HG03060 (cell line): ENCODE data around the gene BHLHE40.
A peak's percentile ranks its signal among the peaks of the same experiment; 100 is the strongest.

Experiments used
- ATAC-seq: cut with Tn5 transposase; IDR thresholded peaks from one replicate; pipeline ENCODE4 v1.9.1; 2021; ENCODE audit warnings: low read depth, moderate number of reproducible peaks; ENCODE audit not compliant: unreplicated experiment

The BHLHE40 gene

DNA sequence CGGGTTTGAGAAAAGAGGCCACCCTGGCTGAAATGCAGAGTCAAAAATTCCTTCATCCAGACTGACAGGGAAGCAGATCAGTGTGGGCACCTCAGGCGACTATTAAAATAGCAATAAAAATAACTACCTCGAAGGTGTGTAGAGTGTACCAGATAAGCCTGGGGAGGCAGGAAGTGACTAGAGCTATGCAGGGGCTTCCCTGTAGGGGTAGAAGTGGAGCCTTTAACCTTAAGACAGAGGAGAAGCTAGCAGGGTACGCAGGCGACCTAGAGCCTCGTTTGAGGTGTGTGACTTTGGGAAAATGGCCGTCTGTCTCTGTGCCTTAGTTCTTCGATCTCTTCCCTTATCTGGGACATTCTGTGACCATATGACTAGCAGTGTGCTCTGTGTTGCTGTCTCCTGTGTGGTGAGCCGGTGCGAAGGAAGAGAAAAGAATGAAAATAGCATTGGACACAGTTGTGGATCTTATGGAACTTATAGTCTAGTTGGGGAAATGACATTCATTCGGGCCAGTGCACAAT, 17.6 kb downstream of the BHLHE40 start:
- ATAC-seq, result no peak

DNA sequence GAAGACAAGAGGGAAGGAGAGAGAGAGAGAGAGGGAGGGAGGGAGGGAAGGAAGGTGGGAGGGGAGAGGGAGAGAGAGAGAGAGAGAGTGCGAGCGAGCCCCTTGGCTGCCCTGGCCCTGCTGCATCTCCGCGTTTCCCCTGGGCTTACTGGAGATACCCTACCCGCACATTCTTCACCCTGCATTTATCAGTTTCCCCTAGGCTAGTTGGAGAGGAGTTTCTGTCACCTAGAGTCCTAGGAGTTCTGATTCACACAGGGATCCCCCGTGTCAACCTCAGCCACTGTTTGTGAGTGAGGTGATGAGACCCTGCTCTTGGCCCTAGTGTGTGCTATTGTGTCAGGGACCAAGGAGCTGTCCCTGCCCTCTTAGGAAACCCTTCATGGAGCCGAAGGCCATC, 18.7 kb downstream of the BHLHE40 start:
- ATAC-seq, result no peak

DNA sequence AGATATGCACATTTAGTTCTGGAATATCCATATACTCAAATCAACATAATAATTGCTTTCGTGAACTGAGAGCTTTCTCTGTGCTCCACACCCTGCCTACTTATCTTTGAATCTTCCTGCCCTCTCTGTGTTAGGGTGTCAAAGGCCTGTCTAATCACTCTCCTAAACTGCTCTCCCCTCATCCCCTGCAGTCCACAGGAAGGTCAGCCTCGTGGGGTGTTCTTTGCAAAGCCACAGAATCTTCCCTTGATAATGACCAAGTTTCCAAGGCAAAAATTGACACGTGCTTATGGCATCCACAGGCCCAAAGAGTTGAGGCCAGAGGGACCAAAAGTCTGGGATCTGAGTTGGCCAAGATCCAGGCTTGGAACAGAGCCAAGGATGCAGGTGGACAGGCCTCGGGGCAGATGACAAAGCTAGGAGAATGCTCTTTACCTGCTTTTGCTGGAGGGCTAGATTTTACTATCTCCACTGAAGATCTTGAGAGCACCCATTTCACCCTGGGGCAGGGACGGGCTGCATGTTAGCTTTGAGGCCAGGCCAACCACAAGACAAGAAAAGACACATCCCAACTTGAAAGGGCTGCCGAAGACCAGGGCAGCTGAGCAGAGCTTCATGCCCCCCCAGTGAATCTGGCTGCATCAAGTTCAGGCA, 20.4 kb downstream of the BHLHE40 start:
- ATAC-seq, result no peak

DNA sequence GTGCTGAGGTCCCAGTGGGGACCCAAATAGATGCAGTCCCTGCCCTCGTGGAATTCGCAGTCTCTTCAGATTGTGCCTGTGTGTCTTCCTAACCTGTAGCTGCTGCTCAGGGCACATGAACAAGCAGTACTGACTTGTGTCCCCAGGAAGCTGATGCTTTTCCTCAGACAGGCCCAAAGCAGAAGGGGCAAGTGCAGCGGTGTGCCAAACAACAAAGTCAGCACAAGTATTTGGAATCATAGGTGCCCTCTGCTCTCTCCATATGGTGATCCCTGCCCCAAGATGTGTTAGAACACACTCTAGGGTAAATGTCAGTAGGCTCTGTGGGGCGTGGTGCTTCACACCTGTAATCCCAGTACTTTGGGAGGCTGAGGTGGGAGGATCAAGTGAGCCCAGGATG, 21.9 kb downstream of the BHLHE40 start:
- ATAC-seq, result no peak

DNA sequence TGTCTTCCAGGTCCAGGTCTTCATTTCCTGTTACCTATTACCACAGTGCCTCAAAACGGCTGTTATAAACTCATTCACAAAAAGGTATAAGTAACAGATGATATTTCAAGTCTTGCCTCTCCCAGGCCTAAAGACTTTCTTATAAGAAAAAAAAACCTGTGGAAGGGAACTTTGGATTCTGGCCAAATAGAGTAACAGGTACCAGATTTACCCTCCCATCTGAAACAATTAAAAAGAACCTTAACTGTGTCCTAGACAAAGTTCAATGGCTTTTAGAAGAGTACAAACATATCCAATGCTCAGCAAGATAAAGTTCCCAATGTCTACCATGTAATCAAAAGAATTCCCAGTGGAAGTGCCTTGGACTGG, 22.6 kb downstream of the BHLHE40 start:
- no peak for ATAC-seq

DNA sequence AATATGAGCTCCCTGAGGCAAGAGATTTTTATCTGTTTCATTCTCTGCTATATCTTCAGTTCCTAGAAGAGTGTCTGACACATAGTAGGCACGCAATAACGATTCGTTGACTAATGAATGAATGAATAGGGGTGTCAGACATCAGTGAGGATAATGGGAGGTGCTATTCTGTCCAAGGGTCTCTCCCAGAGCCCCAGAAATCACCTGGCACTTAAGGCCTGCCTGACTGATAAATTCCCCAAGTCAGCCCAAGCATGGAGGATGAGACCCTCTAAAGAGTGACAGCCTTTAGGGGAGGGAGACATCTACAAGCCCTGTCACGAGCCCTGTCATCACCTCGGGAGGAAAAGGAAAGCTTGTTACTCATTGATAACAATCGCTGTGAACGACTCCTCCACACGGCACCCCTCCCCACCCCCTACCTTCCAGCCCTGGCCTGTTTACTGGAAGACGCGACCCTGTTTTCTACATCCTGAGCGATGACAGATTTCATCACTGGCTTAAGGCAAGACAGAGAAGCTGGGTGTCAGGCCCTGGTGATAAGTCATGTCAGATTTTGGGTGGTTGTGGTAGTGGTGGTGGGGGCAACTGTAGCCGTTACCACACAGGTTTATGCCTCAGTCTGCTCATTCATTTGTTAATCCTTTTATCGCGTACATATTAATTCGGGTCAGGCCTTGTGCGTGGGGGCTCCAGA, 23.1 kb downstream of the BHLHE40 start:
- no peak for ATAC-seq

DNA sequence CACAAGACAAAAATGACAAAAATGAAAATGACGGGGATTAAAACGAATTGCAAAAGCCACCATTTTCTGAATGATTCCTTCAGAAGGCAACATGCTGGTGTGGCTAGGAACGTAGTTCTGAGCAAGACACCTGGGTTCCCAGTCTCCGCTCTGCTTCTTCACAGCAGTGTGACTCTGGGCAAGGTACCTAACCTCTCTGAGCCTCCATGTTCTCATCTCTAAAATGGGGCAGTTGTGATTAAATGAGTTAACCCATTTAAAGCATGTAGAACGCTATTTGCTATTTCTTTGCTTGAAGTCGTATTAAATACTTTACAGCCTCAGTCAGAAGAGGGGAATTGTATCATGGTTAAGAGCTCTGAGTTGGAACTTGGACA, 23.6 kb downstream of the BHLHE40 start:
- ATAC-seq, result no peak

DNA sequence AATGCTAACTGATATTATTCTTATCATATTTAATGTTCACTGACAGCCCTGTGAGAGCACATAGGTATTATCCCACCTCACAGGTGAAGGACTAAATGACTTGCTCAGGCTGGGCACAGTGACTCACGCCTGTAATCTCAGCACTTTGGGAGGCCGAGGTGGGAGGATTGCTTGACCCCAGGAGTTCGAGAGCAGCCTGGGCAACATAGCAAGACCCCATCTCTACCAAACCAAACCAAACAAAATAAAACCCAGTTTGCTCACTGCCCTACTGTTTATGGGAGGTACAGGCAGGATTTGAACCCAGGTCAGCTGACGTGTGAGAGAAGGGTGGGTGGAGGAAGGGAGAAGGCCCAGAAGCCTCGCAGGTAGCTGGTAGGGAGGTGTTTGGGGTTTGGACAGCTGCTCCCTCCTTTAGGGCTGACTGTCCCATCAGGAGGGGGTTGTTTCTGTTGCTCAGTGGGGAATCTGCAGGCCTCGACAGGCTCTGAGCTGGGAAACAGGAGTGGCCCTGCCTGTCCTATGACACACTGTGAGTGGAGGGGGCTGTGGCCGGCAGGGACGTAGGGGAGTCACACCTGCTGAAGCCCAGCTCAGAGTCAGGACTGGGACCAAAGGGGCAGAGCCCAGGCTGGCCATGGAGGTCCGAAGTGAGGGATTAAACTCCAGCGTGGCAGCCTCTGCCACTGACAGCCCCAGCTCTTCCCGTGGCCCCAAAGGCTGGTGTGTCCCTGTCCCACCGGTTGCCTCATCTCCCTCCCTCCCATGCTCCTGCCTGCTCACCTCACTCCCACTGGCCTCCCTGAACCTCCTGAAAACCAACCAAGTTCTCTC, 25.3 kb downstream of the BHLHE40 start:
- no peak for ATAC-seq

DNA sequence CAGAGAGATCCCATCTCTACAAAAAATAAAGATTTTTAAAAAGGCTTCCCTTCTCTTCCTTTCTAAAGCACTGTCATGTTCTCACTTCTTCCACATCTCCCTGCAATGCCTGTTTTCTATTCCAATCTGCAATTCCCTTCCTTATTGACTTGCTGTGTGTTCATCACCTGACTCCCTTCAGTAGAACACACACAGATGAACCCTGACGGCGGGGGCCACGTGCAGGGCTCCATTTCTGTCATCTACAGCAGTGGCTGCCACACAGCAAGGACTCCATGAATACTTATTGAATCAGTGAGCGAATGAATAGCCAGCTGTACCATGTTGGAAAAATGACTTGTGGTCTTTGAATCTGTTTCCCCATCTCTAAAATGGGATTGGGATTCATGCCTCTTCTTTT, 26.1 kb downstream of the BHLHE40 start:
- ATAC-seq, result no peak

DNA sequence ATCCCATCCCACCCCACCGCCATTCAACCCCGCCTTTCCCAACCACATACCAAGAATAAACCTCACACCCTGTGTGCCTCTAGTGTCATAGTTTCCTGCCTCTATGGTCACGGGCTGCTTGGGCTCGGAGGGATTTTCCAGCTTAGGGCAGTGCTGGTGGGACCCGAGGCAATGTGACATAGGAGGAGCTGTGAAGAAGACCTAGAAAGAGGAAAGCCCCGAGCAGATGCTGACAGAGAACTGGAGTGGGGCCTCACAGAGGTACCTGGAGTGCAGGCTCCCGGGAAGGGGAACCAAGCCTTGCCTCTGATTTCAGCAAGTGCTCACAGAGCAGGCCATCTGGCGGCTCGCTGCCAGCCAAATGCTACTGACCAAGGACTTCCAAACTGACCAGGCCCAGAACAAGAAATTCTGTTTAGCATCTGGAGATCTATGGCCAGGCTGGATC, 27.5 kb downstream of the BHLHE40 start:
- peak; percentile 64 for ATAC-seq

DNA sequence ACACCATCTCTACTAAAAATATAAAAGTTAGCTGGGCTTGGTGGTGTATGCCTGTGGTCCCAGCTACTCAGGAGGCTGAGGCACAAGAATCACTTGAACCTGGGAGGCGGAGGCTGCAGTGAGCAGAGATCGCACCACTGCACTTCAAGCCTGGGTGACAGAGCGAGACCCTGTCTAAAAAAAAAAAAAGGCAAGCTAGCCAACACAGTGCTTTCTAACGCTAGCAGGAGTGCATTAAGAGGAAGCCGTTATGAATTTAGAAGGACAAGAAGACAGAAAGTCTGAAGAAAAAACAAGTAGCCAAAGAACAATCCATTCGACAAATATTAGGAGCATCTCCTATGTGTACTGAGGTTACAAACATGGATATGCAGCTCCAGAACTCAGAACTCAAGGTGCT, 28.6 kb downstream of the BHLHE40 start:
- ATAC-seq, result peak; percentile 18

DNA sequence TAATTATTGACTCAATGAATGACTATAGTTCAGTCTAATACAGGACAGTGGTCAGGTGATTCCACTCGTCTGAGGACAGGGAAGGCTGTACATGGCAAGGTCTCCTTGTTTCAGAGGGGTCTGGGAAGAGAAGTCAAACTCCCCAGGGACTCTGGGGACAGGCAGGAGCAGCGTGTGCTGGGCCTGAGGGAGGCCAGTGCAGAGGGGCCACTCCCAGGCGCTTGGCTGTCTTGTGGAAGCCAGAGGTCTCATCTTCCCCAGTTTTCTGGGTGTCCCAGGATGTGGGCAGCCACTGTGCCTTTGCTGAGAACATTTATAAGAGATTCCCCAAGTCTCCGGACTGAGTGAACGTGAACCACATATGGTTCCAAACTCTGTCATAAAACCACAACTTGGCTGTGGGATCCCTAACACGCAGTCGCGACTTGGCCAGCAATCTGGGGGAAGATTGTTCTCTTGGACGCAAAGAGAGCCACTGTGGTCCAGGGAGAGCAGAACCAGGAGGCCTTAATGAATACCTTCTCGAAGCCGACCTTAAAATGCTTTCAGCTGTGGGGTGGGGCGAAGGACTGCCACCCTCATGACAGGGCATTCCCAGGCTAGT, 30.4 kb downstream of the BHLHE40 start:
- ATAC-seq, result no peak

DNA sequence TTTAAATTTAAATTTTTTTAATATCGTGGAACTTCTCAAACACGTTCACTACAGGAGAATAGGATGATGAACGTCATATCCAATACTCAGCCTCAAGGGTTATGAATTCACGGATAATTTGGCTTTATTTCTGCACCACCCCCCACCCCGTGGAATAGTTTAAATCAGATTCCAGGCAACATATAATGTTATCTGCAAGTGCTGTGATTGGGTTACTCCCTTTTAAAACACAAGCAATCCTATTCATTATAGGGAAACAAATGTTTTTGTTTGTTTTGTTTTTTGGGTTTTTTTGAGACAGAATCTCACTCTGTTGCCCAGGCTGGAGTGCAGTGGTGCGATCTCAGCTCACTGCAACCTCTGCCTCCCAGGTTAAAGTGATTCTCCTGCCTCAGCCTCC, 30.9 kb downstream of the BHLHE40 start:
- ATAC-seq, result no peak

DNA sequence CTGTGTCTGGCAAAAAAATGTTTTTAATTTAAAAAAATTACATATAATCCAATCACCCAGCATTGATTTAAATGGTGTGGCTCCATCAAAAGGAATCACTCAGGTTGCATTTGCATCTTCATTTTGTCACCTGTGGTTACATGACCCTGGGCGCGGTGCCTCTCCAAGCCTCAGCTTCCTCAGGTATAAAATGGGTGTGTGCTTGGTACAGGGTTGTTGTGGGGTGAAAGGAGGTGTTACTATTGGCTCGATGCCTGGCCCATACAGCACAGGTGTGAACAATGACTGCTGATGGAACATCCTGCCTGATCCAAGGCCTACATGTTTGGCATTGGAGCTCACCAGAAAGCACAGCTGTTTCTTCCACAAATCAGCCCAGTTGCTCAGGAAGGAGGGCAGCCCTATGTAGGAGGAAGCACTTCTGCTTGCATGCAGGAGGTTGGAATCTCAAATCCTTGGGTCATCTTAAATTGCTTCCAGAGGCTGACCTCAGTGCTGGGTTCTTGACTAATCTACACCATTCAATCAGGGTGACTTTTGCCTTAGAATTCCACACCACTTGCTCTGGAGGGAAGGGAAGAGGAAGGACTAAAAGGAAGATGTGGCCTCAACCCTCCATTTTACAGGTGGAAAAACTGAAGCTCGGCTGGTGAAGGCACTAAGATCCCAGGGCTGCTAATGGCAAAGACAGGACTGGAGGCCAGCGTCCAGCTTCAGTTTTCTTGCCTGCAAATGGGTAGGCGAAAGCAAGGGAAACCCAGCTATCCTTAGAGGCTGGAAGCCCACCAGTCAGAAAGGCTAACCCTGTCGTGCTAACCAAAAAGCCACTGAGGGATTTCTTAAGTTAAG, 31.7 kb downstream of the BHLHE40 start:
- ATAC-seq, result no peak

DNA sequence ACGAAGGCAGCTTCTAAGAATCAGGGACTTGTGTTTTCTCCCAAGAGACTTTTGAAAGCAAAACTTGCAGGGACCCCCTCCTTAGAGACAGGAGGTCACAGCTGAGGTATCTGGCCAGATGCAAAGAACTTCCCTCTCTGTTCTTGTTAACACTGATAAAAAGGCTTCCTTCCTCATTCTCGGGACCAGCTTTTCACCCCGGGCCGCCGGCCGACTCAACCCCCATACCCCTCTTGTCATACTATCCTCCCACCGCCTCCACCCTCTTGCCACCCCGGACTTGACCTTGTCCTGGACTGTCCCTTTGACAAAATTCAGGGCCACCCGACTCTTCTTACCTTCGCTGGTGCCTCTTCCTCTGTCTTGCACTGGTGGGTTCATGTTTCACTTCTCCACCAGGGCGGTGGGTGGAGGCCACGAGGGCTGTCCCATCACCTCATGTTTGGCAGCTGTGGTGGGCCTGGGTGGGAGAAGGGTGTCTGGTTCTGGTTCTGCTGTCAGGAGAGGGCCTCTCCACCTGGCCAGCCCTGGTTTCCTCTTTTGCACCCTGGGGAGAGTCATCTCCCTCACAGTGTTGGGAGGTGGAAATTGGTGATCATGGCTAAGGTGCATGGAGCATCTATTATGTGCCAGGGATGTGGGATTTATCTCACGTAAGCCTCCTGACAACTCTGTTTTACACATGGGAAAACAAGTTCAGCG, 32.5 kb downstream of the BHLHE40 start:
- ATAC-seq, result peak; percentile 28

DNA sequence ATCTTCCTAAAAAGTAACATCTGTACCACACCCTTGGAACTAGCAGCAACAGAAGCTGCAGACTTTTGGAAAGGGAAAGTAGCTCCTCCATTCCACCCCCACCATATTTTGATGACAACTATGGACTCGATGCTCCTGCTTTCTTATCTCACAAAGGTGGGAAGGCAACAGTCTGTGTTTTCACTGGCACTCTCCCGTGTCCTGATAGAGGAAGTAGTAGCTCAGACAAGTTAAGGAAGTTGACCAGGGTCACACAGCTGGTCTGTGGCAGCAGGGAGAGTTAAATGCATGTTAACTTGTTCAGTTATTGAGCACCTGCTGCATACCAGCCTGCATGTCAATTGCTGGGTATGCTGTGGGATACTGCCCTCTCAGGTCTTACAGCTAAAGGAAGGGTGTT, 33.1 kb downstream of the BHLHE40 start:
- no peak for ATAC-seq

DNA sequence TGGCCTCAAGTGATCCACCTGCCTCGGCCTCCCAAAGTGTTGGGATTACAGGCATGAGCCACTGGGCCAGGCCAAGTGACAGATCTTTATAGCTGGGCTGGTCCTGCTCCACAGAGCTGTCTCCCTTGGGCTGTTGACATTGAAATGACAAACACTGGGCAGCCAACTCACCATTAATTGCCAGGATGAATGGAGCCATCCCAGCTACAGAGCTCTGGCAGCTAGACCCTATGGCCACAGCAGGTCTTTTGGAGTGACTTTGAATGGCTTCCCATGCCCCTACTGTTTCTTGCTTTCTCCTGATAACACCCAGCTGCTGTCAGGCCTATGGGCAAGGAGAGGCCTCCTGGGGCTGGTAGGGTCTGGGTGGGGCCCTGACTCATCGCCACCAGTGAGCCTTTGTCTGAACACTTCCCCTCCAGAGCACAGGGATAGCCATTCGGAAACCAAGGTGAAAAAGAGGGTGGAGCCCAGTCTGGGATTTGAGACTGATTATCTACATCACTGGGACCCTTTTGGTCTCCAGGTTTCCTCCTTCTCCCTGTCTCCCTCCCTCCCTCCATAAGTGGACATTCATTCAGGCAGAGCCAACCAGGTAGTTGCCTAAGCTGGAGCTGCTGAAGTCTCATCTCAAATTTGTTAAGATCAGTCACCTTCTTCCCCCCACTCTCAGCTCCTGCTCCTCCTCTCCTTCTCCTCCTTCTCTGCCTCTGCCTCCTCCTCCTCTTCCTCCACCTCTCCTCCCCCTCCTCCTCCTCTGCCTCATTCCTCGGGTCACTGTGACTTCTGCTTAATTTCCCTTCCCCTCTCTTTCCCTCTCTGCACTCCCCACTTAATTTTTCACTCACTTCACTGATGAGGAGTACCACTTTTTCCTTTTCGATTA, 34.0 kb downstream of the BHLHE40 start:
- ATAC-seq, result no peak

DNA sequence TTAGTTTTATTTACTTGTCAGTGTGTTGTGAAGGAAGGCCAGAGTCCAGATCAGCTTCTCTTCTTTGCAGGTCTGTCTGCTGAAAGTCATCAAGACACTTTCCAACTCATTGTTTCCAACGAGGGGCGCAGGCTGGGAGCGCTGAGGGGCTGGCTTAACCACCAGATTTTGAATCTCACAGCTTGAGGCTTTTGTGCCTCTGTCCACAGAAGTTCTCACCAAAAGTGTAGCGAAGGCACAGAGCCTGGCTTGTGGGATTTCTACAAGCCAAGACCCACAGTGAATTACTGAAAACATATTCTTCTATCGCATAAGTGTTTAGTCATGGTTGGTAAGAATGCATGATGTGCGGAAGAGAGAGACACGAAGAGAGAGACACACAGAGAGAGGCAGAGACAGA, 35.2 kb downstream of the BHLHE40 start:
- no peak for ATAC-seq

DNA sequence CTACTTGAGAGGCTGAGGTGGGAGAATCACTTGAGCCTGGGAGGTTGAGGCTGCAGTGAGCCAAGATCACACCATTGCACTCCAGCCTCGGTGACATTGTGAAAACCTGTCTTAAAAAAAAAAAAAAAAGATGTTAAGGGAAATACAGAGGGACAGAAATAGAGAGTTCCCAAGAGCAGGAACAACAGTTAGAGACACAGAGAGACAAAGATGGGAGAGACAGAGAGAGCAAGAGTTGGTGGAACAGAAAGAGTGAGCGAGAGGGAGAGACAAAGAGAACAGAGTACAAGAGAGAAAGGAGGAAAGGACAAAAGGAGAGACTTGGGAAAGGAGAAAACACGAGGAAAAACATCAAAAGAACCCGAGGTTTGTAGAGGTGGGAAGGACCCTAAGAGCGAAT, 35.8 kb downstream of the BHLHE40 start:
- ATAC-seq, result no peak
